Measurements from ENCODE around the gene TOLLIP.
A peak's percentile ranks its signal among the peaks of the same experiment; 100 is the strongest.

TOLLIP gene

GRCh38 chr11:1310772-1311468 is 1.5 kb upstream of the TOLLIP start:
- DNase-seq (ENCODE audit: low spot score) = no peak

GRCh38 chr11:1310318-1310687 is 871 bp upstream of the TOLLIP start:
- no peak for DNase-seq (ENCODE audit: low spot score)

- peak; percentile 62 for DNase-seq (ENCODE audit: low spot score)
These were observed 512 bp downstream of the TOLLIP start for GRCh38 chr11:1308743-1309497.

- DNase-seq (ENCODE audit: low spot score) = peak; percentile 57
These were observed 1.3 kb downstream of the TOLLIP start for GRCh38 chr11:1307998-1308742.

GRCh38 chr11:1307163-1307870 is 2.1 kb downstream of the TOLLIP start:
- peak; percentile 49 for DNase-seq (ENCODE audit: low spot score)

GRCh38 chr11:1306186-1307162 is 3.0 kb downstream of the TOLLIP start:
- DNase-seq (ENCODE audit: low spot score) = peak; percentile 48

GRCh38 chr11:1305501-1306056 is 3.9 kb downstream of the TOLLIP start:
- DNase-seq (ENCODE audit: low spot score) = peak; percentile 57

GRCh38 chr11:1305063-1305495 is 4.4 kb downstream of the TOLLIP start:
- peak; percentile 41 for DNase-seq (ENCODE audit: low spot score)

GRCh38 chr11:1304380-1304779 is 5.1 kb downstream of the TOLLIP start:
- peak; percentile 48 for DNase-seq (ENCODE audit: low spot score)

GRCh38 chr11:1303973-1304372 is 5.5 kb downstream of the TOLLIP start:
- DNase-seq (ENCODE audit: low spot score) = peak; percentile 46

GRCh38 chr11:1303126-1303821 is 6.2 kb downstream of the TOLLIP start:
- DNase-seq (ENCODE audit: low spot score) = no peak

GRCh38 chr11:1302461-1303125 is 6.8 kb downstream of the TOLLIP start:
- peak; percentile 54 for DNase-seq (ENCODE audit: low spot score)

GRCh38 chr11:1302041-1302460 is 7.4 kb downstream of the TOLLIP start:
- peak; percentile 50 for DNase-seq (ENCODE audit: low spot score)

- peak; percentile 38 for DNase-seq (ENCODE audit: low spot score)
These were observed 8.0 kb downstream of the TOLLIP start for GRCh38 chr11:1301220-1302000.

- peak; percentile 44 for DNase-seq (ENCODE audit: low spot score)
These were observed 8.8 kb downstream of the TOLLIP start for GRCh38 chr11:1300569-1301187.

GRCh38 chr11:1300121-1300520 is 9.3 kb downstream of the TOLLIP start:
- peak; percentile 4 for DNase-seq (ENCODE audit: low spot score)

- peak; percentile 59 for DNase-seq (ENCODE audit: low spot score)
These were observed 9.8 kb downstream of the TOLLIP start for GRCh38 chr11:1299621-1300020.
